NCI-H2107 treated with DMSO at 0.1 percent for 48 hours (cell line): ENCODE measurements around the gene CLCF1.

ENCODE experiments used
- DNase-seq: peaks from one replicate; lab custom pipeline; 2025; ENCODE audit not compliant: unreplicated experiment; lab: John Stamatoyannopoulos, UW

The CLCF1 gene

DNA sequence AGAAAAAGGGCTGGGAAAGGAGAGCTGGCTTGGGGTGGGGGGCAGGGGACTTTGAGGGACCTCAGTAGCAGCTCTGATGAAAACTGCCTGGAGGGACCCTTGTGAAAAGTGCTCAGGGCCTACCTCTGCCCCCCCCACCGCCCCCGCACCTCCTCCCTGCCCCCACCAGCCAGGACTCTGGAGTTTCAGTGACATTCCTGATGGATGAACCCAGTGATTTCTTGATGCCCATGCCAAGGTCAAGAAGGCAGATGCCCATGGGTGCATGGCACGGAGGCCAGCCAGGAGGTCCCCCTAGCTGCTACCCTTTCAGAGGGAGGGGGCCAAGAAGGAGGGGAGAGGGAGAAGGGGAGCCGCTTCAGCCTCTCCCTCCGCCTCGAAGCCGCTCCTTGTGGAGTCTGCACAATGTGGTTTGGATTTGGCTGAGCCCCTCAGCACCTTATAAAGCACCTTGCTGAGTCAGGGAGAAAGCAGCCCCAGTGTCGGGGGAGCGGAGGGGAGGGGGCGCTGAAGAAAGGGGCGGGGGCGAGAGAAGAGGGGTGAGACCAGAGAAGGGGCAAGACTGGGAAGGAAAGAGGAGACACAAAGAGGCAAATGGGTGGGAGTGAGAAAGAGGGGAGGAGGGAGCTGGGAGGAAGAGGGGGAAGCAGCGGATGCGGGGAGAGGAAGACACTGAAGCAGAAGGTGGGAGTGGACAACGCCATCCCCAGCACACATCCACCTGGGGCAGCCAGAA lies 2.1 kb upstream of the CLCF1 start:
- DNase-seq = no peak

DNA sequence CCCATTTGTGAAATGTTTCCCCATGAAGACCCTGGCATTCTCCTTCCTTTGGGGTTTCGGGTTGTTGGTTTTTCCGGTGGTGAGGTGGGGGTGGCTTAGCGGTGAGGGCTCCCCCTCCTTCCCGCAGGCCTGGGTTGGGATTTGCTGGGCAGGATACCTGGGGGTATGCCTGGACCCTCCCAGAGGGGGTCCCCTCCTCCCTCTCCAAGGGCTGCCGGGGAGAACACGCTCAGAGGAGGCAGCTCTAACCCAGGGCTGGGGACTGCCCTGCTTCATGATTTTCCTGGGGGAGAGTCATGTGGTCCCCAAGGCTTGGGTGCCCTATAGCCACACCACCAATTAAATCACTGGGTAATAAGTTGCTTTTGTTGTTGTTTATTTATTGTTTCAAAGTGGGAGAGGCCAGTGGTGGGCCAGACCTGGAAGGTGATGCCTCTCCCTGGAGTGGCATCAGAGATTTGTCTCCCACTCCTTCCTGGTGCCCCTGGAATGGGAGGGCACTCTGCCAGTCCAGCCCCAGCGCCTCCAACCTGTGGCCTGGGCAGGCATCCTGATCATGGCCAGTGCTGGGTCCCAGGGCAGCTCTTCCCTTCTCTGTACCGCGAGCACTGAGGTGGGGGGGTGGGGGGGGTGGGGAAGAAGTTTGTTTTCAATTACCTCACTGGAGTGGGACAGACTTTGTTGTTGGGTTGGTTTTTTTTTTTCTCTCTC lies 1.3 kb upstream of the CLCF1 start:
- DNase-seq = no peak

DNA sequence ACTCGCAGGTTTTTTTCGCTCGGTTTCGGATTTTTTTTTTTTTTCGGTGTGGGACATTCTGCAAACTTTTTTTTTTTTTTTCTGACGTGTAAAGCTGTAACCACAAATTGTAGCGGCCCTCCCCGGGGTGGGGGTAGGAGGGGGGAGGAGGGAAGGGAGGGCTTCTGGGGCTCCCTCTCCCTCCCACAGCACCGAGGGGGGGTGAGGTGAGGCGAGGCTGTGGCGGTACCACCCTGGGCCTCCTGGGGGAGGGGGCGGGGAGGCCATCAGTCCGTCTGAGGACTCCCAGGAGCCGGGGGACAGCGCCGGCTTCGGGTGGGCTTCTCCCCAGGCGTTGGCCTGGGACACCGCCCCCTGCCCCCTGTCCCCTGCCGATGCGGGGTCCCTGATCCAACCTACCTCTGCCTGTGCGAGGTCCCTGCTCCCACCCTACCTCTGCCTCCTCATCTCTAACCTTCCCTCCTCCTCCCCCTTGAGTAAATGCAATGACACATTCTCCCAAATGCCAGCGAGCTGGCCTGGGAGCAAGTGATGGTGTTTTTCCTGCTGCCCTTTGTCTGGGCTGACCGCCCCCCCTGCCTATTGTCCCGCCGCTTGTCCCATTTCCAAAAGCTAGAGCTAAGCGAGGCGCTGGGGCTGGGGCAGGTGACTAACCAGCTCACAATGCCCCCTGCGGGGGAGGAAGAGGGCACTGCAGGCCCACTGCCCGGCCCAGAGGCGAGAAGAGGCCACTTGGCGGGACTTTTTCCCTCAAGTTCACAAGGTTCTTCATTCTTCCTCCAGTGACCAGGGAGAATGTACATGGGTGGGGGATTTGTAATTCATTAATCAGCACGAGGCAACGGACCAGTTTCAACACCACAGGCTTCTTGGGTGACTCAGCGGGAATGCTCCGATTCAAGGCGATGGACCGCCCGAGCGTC lies 511 bp upstream of the CLCF1 start:
- no peak for DNase-seq

DNA sequence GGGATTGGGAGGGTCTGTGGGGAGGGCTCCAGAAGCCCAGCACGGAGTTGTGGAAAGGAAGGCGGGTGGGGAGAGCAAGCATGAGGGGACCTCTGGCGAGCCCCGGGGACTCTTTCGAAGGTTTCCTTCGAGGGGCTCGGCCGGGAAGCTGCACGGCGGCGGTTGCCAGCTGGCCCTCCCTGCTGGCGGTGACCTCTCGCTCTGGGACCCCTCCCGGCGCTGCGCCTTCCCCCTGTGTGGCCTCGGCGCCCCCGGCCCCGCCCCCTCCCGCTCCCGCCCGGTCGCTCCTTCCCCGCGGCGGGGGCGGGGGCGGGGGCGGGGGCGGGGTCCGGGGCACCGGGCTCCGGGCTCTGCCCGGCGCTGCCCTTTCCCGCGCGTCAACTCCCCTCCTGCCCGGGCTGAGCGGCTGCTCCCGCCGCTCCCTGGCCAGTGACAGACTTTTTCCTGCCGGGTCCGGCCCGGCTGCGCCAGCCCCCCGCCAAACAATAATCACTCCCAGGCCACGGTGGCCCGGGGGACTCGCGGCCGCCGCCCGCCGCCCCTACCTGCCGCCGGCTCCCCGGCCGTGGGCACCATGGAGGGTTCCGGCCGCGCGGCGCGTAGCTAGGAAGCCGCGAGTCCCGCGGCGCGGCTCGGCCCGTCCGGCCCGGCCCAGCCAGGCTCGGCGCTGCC lies 941 bp downstream of the CLCF1 start:
- DNase-seq = no peak

DNA sequence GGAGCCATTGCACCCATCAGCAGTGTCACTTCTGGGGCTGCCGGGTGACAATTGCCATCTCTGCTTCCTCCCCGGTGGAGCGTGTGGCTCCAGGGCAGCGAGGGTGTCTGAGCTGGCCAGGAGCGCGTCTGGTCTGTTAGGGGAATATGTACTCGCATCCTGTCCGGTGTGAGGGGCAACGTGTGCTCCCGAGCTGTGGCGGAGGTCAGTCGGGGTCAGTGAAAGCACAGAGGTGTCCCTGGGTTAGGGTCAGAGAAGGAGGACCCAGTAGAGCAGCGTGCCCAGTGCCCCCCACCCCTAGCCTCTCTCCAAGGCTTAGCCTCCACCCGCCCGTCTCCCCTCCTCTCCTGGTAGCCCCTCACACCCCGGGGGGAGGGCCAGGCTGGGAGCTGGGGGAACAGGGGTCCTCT lies 1.5 kb downstream of the CLCF1 start:
- no peak for DNase-seq

DNA sequence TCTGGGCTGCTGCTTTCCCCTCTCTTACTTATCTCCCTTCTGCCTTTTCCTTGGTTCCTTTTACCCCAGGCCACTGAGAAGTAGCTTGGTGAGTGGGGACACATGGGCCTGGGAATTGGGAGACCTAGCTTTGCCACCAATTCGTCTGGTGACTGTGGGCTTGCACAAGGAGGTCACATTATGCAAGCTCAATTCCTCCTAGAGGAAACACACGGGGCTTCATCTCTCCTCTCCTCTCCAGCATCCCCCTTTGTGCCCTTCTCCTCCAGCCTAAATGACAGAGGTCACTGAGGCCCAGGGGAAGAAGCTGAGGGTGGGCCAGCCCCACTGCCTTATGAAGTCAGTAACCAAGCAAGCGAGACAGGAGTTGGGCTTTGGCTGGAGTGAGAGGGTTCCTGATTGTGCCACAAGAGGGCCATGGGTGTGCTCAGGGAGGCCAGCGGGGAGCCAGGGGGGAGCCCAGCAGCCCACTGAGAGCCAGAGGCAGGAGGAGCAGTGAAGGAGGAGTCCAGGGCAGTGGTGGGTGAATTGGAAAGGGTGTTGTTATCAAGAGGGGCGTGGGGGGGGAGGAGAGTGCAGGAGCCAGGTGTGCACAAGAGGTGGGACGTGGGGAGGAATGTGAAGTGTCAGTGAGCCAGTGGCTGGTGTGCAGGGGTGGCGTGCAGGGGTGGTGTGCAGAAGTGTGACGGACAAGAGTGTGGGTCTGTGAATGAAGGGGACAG lies 2.0 kb downstream of the CLCF1 start:
- DNase-seq = no peak

DNA sequence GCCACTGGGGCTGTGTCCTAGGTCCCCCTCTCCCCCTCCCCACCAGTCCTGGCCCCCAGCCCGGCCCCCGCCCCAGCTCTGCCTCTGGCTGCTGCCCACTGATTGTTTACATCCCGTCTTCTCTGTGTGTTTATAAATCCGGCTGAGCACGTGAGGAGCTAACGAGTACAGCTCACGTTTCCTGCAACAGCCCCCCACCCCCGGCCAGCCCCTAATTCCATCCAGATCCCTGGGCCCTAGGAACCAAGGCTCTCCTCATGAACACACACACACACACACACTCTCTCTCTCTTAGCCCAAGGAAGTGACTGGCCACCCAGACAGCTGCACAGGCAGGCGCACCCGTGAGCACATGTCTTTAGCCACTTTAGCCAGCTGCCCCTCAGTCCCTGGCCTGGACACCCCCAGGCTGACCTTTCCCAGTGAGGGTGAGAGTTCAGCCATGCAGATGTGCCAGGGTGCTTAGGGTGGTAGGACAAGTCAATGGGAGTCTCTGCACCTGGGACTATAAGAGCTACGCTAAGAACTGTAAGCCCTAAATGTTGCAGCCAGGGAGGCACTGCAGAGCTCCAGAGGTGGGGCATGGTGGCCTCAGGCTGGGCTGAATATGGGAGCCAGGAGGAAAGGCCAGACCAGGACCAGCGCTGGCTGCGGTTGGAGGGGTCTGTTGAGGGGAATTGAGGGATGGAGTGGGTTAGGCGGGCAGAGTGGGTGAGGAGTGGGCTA lies 2.9 kb downstream of the CLCF1 start:
- no peak for DNase-seq

DNA sequence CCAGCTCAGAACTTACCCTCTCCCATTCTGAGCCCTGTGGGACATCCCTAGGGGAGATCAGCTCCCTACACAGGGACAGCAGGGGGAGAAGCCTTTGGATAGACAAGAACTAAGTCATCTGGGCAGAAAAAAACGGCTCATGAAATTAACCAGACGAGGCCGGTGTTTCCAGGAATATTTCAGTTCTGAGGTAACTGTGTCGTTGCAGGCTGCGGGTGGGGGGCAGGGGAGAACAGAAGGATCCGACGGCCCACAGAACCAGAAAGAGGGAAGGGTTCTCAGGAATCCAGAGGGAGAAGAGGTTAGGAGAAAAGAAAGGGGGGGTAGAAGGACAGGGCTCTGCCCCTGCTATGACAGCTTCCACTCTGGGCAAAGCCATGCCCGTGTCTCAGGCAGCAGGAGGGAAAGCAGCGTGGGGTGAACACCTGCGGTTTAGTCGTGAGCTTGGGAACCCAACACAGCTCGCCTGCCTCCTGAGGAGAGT lies 3.6 kb downstream of the CLCF1 start:
- no peak for DNase-seq

DNA sequence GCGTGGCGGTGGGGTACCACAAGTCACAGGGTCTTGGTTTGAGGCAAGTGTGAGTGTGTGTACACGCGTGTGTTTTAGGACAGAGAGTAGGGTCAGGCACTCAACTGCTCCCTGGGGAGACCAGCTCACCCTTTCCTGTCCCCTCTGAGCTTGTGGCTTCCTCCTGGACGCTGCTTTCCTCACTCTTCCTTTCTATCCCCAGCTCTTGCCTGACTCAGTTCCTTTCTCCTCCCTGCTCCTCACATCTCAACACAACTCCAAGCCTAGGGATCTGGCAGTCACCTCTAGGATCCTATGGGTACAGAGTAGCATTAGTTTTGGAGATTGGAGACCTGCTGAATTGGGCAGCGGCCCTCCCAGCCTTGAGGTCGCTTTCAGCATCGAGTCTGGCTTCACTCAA lies 4.1 kb downstream of the CLCF1 start:
- DNase-seq = no peak

DNA sequence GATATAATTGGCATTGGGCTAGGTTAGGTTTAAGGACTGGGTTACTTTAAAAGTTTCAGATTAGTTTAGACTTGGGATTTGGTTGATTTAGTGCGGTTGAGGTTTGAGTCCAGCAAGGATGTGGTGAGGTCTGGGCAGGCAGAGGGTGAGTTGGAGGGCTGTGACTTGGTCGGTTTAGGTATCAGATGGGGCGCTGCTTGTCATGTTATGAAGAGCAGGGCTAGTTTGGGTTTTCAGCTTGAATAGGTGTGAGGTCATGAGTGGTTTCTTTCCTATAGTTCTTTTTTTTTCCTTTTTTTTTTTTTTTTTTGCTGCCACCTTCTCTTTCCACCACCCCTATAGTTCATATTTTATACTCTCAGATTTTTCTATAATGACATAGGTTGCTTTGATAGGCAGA lies 4.8 kb downstream of the CLCF1 start:
- DNase-seq = no peak

DNA sequence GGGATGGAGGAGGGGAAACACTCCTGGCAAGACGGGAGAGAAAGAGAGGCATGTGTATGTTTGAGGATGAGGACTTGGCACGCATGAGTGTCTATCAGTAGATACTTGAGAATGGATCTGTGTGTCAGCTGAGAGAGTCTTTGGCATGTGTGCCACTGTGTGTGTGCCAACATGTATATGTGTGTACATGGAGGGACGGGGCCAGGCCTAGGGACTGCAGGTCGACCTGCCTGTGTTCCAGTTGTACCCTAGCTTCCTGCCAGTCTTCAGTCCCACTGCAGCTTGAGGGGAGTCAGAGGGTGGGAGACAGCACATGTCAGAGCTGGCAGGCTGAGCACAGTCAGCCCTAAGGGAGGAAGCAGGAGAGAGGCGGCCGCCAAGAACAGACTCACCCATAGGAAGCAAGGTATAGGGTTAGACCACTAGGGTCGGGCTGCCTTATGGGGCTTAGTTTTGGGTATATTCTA lies 5.6 kb downstream of the CLCF1 start:
- no peak for DNase-seq

DNA sequence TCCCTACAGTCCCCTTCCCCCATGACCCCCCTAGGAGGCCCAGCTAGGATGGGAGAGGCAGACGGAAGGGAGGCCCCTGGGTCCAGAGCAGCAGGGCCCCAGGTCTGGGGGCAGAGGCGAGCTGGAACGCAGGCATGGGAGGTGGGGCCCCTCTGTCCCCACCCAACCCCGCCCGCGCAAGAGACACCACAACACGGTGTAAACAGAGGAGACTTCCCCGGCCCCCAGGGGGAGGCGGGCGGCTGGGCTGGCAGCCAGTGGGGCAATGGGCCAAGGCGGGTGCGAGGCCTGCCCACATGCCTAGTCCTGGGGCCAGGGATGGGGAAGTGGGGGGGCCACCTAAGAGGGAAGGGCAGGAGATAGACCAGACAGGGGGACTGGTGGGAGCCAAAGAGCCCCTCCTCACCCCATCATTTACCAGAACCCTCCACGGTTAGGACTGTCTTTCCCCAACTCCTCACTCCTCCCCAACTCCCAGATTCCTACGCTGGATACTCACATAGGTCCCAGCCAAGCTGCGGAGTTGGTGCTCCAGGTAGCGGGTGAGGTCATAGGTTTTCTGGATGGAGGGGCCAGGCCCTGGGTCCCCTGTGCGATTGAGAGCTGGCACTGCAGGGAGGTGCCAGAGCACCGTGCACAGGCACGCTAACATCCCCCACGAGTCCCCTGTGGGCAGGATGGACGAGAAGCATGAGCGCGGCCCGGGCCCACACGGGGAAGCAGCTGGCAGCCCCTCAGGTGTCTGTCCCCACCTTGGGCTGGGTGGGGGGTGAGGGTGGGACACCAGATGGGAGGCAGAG lies 6.2 kb downstream of the CLCF1 start:
- DNase-seq = no peak

DNA sequence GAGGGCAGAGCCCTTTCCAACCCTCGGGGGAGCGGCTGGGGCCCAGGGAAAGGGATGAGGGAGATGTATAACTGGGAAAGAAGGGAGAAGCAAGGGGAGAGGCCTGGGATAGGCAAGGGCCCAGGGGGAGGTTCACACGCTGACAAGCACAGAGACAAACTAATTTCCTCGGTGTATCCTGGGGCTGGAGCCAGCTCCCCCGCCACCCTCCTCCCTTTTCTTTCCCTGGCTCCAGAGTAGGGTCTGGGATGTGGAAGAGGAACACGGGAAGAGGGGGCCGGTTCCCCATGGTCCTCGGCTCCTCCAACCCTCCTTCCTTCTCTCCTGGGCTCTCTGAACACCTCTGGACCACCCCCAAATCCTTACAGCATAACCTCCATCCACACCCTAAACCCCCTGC lies 6.9 kb downstream of the CLCF1 start:
- DNase-seq = no peak

DNA sequence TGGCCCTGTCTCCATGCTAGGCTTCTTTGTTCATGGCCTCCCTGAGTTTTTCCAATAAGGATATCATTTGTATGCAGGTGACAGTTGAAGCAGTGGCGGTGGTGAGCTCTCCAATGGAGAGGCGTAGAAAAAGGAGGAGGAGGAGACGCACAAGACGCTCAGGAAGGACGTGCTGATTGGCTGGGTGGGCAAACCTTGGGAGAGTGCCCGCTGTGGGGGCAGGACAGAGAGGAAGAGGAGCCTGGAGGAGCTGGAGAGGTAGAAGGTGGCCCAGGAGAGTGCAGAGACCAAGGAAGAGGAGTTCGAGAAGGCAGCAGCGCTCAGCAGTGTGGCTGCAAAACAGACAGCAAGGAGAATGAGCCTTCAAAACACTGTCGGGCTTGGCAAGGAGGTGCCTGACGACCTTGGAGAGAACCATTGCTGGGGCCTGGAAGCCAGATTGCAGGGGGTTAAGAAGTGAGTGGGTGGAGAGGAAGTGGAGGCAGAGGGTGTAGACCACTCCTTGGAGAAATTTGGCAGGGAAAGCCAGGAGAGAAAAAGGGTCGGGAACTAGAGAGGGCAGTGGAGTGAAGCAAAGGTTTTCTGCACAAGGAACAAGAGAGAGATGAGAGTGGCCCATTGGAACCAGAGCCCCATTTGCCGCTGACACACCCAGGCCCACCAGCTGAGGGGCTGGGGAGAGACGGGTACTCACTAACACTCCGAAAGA lies 7.5 kb downstream of the CLCF1 start:
- no peak for DNase-seq

DNA sequence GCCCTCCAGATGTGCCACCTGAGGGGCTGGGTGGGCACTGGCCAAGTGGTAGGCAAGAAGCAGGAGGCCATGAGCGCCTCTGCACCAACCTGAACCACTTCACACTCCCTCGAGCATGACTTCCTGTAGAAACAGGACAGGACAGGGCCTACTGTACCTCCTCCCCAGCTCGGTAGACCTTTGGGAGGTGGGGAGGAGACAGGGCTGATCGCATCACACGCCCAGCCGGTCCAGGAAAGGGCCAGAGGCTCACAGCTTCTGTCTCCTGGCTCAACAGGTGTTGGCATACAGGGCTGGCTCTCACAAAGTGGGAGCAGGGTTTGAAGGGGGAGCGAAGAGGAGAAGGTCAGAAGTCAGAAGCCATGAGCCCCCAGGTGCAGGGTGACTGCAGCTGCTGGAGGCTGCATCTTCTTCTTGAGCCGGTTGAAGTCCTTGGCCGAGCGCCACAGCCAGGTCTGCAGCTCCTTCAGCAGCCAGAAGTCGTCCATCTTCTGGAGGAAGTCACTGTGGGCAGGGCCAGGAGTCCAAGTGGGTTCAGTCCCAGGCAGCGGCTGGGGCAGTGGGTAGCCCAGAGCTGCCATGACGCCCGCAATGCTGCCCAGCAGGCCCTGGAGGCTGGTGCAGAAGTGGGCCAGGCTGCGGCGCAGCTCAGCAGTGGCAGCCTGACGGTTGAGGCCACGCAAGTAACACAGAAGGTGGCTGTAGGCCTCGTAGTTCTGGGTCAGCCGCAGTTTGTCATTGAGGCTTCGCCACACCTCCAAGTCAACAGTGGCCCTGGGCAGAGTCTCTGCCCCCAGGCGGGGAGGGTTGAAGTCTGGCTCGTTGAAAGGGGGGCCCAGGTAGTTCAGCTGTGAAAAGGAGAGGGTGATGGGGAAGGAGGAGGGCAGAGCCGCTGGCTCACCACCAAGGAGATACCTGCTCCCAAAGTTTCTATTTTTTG lies 8.3 kb downstream of the CLCF1 start:
- no peak for DNase-seq

DNA sequence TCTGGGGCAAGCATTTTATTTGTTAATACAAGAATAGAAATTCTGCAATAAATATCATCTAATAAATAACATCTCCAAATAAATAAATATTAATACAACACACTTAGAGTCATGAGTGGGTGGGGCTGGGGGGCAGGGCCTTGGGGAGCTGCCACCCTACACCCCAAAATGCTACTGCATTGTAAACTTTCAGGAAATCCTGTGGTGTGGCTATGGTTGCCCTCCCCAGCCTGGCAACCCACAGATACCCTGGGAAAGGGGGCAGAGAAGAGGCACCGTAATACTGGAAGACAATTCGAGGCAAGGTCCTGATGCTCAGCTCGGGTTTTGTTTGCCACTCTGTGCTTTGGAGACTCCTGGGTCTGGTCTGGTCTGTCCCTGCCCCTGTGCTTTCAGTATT lies 9.2 kb downstream of the CLCF1 start:
- no peak for DNase-seq
